CD4-positive, alpha-beta T cell (primary cell): ENCODE data around the gene HDAC5. TPM values are rescaled to one million over a fixed set of nuclear protein-coding genes. Genes with fewer than 3 reads are reported as not detected.

Experiments used
- ATAC-seq: fragments of 200-7000 bp; cut with Tn5 transposase; one replicate; pipeline ENCODE4 v1.10.0; 2022; ENCODE audit warnings: mild to moderate bottlenecking; ENCODE audit not compliant: poor library complexity
- CTCF ChIA-PET: fragments of 350-600 bp; sonication (Branson Sonifier 250); formaldehyde crosslinking; loops from one replicate; lab custom pipeline; 2021; ENCODE audit warnings: antibody characterized with exemption, inconsistent platforms; lab: Charles Lee
- POLR2A ChIA-PET: fragments of 350-600 bp; sonication (Branson Sonifier 250); formaldehyde crosslinking; loops from one replicate; lab custom pipeline; 2021; ENCODE audit warnings: antibody characterized with exemption, inconsistent platforms; lab: Charles Lee
- DNase-seq, 14 experiments: peaks; one replicate each; pipeline ENCODE4 v3.0.0-alpha.2; 2013 to 2020; ENCODE audit warnings: mixed read lengths in 2 of 14
- H3K27ac ChIP-seq, 2 donors: one replicate each; pipeline versions ENCODE4 v1.5.1 to v1.7.0; 2013; ENCODE audit warnings: low read length in 2 of 2, low read depth in 1 of 2, mild to moderate bottlenecking in 1 of 2
- H3K27me3 ChIP-seq, 2 experiments: 1 replicate in 1 of 2; 2 replicates in 1 of 2; pipeline versions ENCODE4 v1.6.1 to v1.7.0; 2013; ENCODE audit warnings: low read length in 2 of 2, control low read depth in 1 of 2, mild to moderate bottlenecking in 1 of 2, moderate library complexity in 1 of 2; ENCODE audit not compliant: insufficient read depth in 2 of 2, control insufficient read depth in 1 of 2
- H3K36me3 ChIP-seq: one replicate; pipeline ENCODE4 v1.6.1; 2013; ENCODE audit warnings: low read length, control low read depth; ENCODE audit not compliant: insufficient read depth
- H3K4me1 ChIP-seq: one replicate; pipeline ENCODE4 v1.6.1; 2013; ENCODE audit warnings: low read length, control low read depth; ENCODE audit not compliant: insufficient read depth
- H3K4me3 ChIP-seq: one replicate; pipeline ENCODE4 v1.5.1; 2013; ENCODE audit warnings: mild to moderate bottlenecking, low read length, moderate library complexity
- H3K9me3 ChIP-seq, 2 experiments: 1 replicate in 1 of 2; 2 replicates in 1 of 2; pipeline versions ENCODE4 v1.6.1 to v1.7.0; 2013; ENCODE audit warnings: low read length in 2 of 2, mild to moderate bottlenecking in 2 of 2, control low read depth in 1 of 2, moderate library complexity in 1 of 2; ENCODE audit not compliant: control insufficient read depth in 1 of 2, insufficient read depth in 1 of 2
- H3K27ac Mint-ChIP-seq: one replicate; pipeline ENCODE4 v1.8.0; 2020; ENCODE audit warnings: mixed read lengths
- H3K27me3 Mint-ChIP-seq: one replicate; pipeline ENCODE4 v1.8.0; 2021; ENCODE audit warnings: mixed read lengths
- H3K36me3 Mint-ChIP-seq: one replicate; pipeline ENCODE4 v1.8.0; 2021; ENCODE audit warnings: low read depth, mixed read lengths
- H3K4me1 Mint-ChIP-seq: one replicate; pipeline ENCODE4 v1.8.0; 2021; ENCODE audit warnings: low read depth, mixed read lengths
- H3K4me3 Mint-ChIP-seq: one replicate; pipeline ENCODE4 v1.8.0; 2020; ENCODE audit warnings: mild to moderate bottlenecking, mixed read lengths
- H3K9me3 Mint-ChIP-seq: one replicate; pipeline ENCODE4 v1.8.0; 2020; ENCODE audit warnings: mixed read lengths
- CTCF ChIP-seq: fragments of 200-600 bp; IDR thresholded peaks from one replicate; pipeline ENCODE4 v1.8.0; 2022; ENCODE audit warnings: antibody characterized with exemption, mild to moderate bottlenecking
- intact Hi-C, 2 experiments: fragments of 100-400 bp; cut with DNase I in 1 of 2; cut with micrococcal nuclease in 1 of 2; formaldehyde crosslinking; loops; one replicate each; pipeline versions ENCODE4 v1.15.1 to v1.9.0; 2023 to 2025; cut with DNase I, micrococcal nuclease
- polyA plus RNA-seq, 2 donors: library from polyadenylated mRNA; unstranded; fragments of 120-200 nt; gene quantifications; one replicate each; pipeline ENCODE4 v1.2.1, GENCODE V29; 2013
- total RNA-seq, 174 experiments: library from RNA in 2 of 174; stranded (reverse) in 2 of 174; gene quantifications; one replicate each; pipeline ENCODE4 v1.2.3 and lab custom pipeline; 2021 to 2026

The HDAC5 gene
- total RNA-seq (10 to 100 TPM; 92.0 to 92.5 TPM), total RNA-seq (lab: John Stamatoyannopoulos, UW) (17.5 to 150 (median 72.4) reads per million in 172 experiments)
- 27.6 TPM for polyA plus RNA-seq (2013, experiment 1 of 2)
- polyA plus RNA-seq (2013, experiment 2 of 2): 37.2 TPM

- ChIA-PET POLR2A (interaction anchor here (0.6 to 2.5 kb wide), 30 partner anchors 10 to 1038 kb away, joined by 3 to 35 read pairs (median 4); partner anchors contain the start of genes ATXN7L3, DBF4B, EFTUD2 and GPATCH8), CTCF (interaction anchor here (0.6 to 2.3 kb wide), 15 partner anchors 14 to 222 kb away, joined by 3 to 12 read pairs (median 5); partner anchors contain the start of genes GRN and HROB)
- peak; percentile 66 for TF ChIP-seq CTCF
- H3K27me3 Mint-ChIP-seq: no peaks in the 10 kb centered on the region
- peak within 1 kb of the TSS; percentile 73 for H3K4me3 ChIP-seq
- H3K27me3 ChIP-seq: no peaks in the 10 kb centered on the region
- DNase-seq (peak; percentile 93 to 99 (median 96)), ATAC-seq (peak; percentile 94)
- H3K36me3 Mint-ChIP-seq: peaks cover 11% of the 10 kb centered on the region
- peak within 1 kb of the TSS; percentile 99 for H3K4me3 Mint-ChIP-seq
- no peaks in the 10 kb centered on the region for H3K9me3 ChIP-seq
- no peaks in the 10 kb centered on the region for H3K9me3 Mint-ChIP-seq
- peaks cover 4% of the 10 kb centered on the region for H3K36me3 ChIP-seq
- intact Hi-C loops: loop anchor here (1.0 to 10.0 kb wide), 6 partner anchors 18 to 1449 kb away; partner anchors contain the start of genes HROB (in 2 of the 2), TMUB2 (in 2 of the 2), LSM12 (in 1 of the 2) and PLEKHH3 (in 1 of the 2)
- peaks cover 52% of the 10 kb centered on the region for H3K4me1 ChIP-seq
- peak within 1 kb of the TSS; percentile 57 to 83 for H3K27ac ChIP-seq
- H3K27ac Mint-ChIP-seq: peak within 1 kb of the TSS; percentile 99
- peaks cover 47% of the 10 kb centered on the region for H3K4me1 Mint-ChIP-seq
Measured at GRCh38 chr17:44123356-44124117, at the start of gene HDAC5. TSS of gene HDAC5 (minus strand) at chr17:44123641. CDS start at chr17:44117515, 6,126 bp downstream.

GRCh38 chr17:44171931-44172455 lies 48.6 kb upstream of the HDAC5 start:
- Histone ChIP-seq H3K4me1 (peaks cover 7% of the 10 kb centered on the region), H3K36me3 (peaks cover 6% of the 10 kb centered on the region), H3K27me3 (no peaks in the 10 kb centered on the region), H3K27ac (no peak overlapping the region), H3K4me3 (no peak overlapping the region), H3K9me3 (no peaks in the 10 kb centered on the region)
- no peak for TF ChIP-seq CTCF
- Mint-ChIP-seq H3K27ac (no peak overlapping the region), H3K4me1 (peaks cover 10% of the 10 kb centered on the region), H3K36me3 (peaks cover 9% of the 10 kb centered on the region), H3K27me3 (no peaks in the 10 kb centered on the region), H3K4me3 (no peak overlapping the region), H3K9me3 (no peaks in the 10 kb centered on the region)
- POLR2A ChIA-PET: interaction anchor here (1.8 kb wide), 1 partner anchor 14 kb away, joined by 6 read pairs; the partner anchor contains the start of gene TMUB2
- DNase-seq (no peak), ATAC-seq (no peak)
- CTCF ChIA-PET: interaction anchor here (1.1 kb wide), 1 partner anchor 38 kb away, joined by 3 read pairs; no protein-coding TSS in a partner anchor
- intact Hi-C loops: no loop called here

- Mint-ChIP-seq H3K4me1 (peaks cover 10% of the 10 kb centered on the region), H3K27me3 (no peaks in the 10 kb centered on the region), H3K27ac (no peak within 1 kb of the TSS), H3K36me3 (peaks cover 3% of the 10 kb centered on the region), H3K9me3 (no peaks in the 10 kb centered on the region), H3K4me3 (no peak within 1 kb of the TSS)
- intact Hi-C loops: no loop called here
- Histone ChIP-seq H3K4me3 (no peak within 1 kb of the TSS), H3K9me3 (no peaks in the 10 kb centered on the region), H3K27me3 (no peaks in the 10 kb centered on the region), H3K27ac (no peak within 1 kb of the TSS), H3K4me1 (peaks cover 7% of the 10 kb centered on the region), H3K36me3 (no peaks in the 10 kb centered on the region)
- no peak for ATAC-seq
- CTCF ChIA-PET: interaction anchor here (0.5 to 0.7 kb wide), 2 partner anchors 60 to 363 kb away, joined by 3 to 5 read pairs; no protein-coding TSS in a partner anchor
- TF ChIP-seq CTCF: no peak
- DNase-seq: no peak
- POLR2A ChIA-PET: no interaction called here
Measured at GRCh38 chr17:44170499-44171201, 47.2 kb upstream of the HDAC5 start, which contains the start of gene ASB16. TSS of gene ASB16 (plus strand) at chr17:44170704. CDS start at chr17:44170790, 86 bp downstream.
